Measurements from ENCODE around the gene ZNF768.

ZNF768 gene

DNA sequence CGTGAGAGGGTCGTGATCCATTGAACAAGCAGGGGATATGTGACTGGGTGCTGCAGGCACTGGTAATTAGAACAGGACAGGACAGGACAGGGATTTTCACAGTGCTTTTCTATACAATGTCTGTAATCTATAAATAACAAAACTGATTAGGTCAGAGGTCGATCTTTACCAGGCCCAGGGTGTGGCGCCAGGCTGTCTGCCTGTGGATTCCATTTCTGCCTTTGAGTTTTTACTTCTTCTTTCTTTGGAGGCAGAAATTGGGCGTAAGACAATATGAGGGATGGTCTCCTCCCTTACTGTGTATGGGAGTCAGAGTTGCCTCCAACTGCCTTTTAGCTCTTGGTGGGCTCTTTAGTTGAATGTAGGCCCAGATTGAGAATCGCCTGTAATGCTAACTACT lies 33.3 kb upstream of the ZNF768 start:
- peaks cover 34% of the 10 kb centered on the region for H3K79me2 ChIP-seq (ENCODE audit: control insufficient read depth, low read length)
- no peaks in the 10 kb centered on the region for H3K27me3 ChIP-seq (ENCODE audit: control insufficient read depth, low read length)
- H3K4me1 ChIP-seq (ENCODE audit: control insufficient read depth, low read length) = peaks cover 27% of the 10 kb centered on the region
- H3K27ac ChIP-seq (ENCODE audit: low read depth, low read length) = no peak overlapping the region
- no peak overlapping the region for H3K4me2 ChIP-seq (ENCODE audit: low read length)
- H3F3A ChIP-seq (ENCODE audit: control insufficient read depth, insufficient read depth) = 0 out of 2 replicates have a peak, but pooled peaks cover 6% of the 10 kb centered on the region
- TF ChIP-seq EZH2phosphoT487 (IDR thresholded peaks at IDR 0.05; ENCODE audit: borderline replicate concordance, low read length) = no peak
- TF ChIP-seq, protein P1, sequence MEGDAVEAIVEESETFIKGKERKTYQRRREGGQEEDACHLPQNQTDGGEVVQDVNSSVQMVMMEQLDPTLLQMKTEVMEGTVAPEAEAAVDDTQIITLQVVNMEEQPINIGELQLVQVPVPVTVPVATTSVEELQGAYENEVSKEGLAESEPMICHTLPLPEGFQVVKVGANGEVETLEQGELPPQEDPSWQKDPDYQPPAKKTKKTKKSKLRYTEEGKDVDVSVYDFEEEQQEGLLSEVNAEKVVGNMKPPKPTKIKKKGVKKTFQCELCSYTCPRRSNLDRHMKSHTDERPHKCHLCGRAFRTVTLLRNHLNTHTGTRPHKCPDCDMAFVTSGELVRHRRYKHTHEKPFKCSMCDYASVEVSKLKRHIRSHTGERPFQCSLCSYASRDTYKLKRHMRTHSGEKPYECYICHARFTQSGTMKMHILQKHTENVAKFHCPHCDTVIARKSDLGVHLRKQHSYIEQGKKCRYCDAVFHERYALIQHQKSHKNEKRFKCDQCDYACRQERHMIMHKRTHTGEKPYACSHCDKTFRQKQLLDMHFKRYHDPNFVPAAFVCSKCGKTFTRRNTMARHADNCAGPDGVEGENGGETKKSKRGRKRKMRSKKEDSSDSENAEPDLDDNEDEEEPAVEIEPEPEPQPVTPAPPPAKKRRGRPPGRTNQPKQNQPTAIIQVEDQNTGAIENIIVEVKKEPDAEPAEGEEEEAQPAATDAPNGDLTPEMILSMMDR (IDR thresholded peaks at IDR 0.05; ENCODE audit: low read depth, low read length, poor library complexity, severe bottlenecking) = no peak
- H3K9me3 ChIP-seq (ENCODE audit: control insufficient read depth, insufficient read depth, low read length) = no peaks in the 10 kb centered on the region
- no peak overlapping the region for H3K4me3 ChIP-seq (ENCODE audit: low read length)
- H3K36me3 ChIP-seq (ENCODE audit: control insufficient read depth, low read length) = peaks cover 19% of the 10 kb centered on the region
- H4K20me1 ChIP-seq (ENCODE audit: control insufficient read depth, insufficient read depth, low read depth, low read length) = no peaks in the 10 kb centered on the region
- no peaks in the 10 kb centered on the region for H3K9me2 ChIP-seq (replicated peaks; ENCODE audit: control insufficient read depth, low read length)

DNA sequence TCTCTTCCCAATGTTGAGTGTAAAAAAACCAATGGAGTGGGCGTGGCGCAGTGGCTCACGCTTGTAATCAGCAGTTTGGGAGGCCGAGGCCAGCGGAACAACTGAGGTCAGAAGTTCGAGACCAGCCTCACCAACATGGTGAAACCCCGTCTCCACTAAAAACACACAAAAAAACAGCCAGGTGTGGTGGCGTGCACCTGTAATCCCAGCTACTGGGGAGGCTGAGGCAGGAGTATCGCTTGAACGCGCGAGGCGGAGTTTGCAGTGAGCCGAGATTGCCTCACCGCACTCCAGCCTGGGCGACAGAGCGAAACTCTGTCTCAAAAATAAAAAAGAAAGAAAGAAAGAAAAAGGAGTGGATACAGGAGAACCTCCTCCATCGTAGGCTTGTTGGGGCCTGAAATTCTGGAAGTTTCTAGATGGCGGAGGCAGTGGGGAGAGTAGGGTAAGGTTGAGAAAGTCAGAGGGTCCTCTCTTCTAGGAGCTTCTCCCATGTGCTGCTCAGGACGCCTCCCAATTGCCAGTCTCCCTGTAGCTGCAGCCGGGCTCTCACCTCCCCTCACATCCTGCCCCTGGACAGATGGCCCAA lies 32.5 kb upstream of the ZNF768 start:
- Histone ChIP-seq H3K27ac (ENCODE audit: low read depth, low read length) (peak overlapping the region; percentile 82), H3K9me2 (replicated peaks; ENCODE audit: control insufficient read depth, low read length) (no peaks in the 10 kb centered on the region), H3K79me2 (ENCODE audit: control insufficient read depth, low read length) (peaks cover 41% of the 10 kb centered on the region), H3K9me3 (ENCODE audit: control insufficient read depth, insufficient read depth, low read length) (no peaks in the 10 kb centered on the region), H3K36me3 (ENCODE audit: control insufficient read depth, low read length) (peaks cover 26% of the 10 kb centered on the region), H3F3A (ENCODE audit: control insufficient read depth, insufficient read depth) (0 out of 2 replicates have a peak, but pooled peaks cover 6% of the 10 kb centered on the region), H3K4me2 (ENCODE audit: low read length) (peak overlapping the region; percentile 84), H3K27me3 (ENCODE audit: control insufficient read depth, low read length) (no peaks in the 10 kb centered on the region), H3K4me1 (ENCODE audit: control insufficient read depth, low read length) (peaks cover 27% of the 10 kb centered on the region), H3K4me3 (ENCODE audit: low read length) (peak overlapping the region; percentile 97), H4K20me1 (ENCODE audit: control insufficient read depth, insufficient read depth, low read depth, low read length) (no peaks in the 10 kb centered on the region)
- TF ChIP-seq EZH2phosphoT487 (IDR thresholded peaks at IDR 0.05; ENCODE audit: borderline replicate concordance, low read length) = no peak
- TF ChIP-seq, protein P1 (IDR thresholded peaks at IDR 0.05; ENCODE audit: low read depth, low read length, poor library complexity, severe bottlenecking) = no peak

DNA sequence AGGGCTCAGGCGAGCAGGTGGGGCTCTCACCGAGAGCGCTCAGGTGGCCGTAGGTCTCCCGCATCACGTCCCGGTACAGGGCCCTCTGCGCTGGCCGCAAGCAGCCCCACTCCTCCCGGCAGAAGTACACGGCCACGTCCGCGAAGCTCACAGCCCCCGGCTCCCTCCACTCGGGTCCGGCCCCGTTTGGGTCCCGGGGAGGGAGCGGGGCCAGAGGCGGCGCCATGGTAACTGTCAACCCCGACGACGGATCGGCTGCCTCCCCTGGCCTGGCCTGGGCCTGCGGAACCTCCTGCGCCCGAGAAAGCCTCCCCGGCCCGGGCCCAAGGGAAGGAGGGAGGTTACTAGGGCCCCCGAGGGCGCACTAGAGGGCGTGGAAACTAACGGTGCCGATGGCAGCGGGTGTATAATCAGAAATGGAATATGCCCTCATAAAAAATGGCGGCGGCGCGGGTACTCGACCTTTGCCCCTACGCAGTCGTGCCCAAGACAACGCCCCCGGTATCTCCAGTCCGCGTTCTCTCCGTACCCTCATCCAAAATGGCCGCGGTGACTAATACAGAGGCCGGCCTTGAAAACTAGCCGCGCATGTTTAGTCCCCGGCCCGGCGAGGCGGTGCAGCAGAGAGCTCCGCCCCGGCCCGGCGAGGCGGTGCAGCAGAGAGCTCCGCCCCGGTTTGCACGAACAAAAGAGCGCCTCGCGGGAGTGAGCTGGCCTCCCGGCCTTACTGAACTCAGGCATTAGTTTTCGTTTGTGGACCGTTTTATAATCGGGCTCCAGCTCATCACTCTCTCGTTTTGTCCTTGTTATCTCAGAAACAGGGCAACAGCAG lies 31.8 kb upstream of the ZNF768 start, which contains the start of gene ZNF764:
Gene ZNF764, minus strand, starts transcription at position 418 of the 832 bp plus-strand sequence. Its CDS starts 192 bp downstream, at position 226.
- no peaks in the 10 kb centered on the region for H3K9me3 ChIP-seq (ENCODE audit: control insufficient read depth, insufficient read depth, low read length)
- no peak for TF ChIP-seq EZH2phosphoT487 (IDR thresholded peaks at IDR 0.05; ENCODE audit: borderline replicate concordance, low read length)
- TF ChIP-seq, protein P1 (IDR thresholded peaks at IDR 0.05; ENCODE audit: low read depth, low read length, poor library complexity, severe bottlenecking) = peak; percentile 43
- no peaks in the 10 kb centered on the region for H3K9me2 ChIP-seq (replicated peaks; ENCODE audit: control insufficient read depth, low read length)
- no peaks in the 10 kb centered on the region for H3K27me3 ChIP-seq (ENCODE audit: control insufficient read depth, low read length)
- H3K79me2 ChIP-seq (ENCODE audit: control insufficient read depth, low read length) = peaks cover 48% of the 10 kb centered on the region
- 0 out of 2 replicates have a peak, but pooled peaks cover 6% of the 10 kb centered on the region for H3F3A ChIP-seq (ENCODE audit: control insufficient read depth, insufficient read depth)
- no peaks in the 10 kb centered on the region for H4K20me1 ChIP-seq (ENCODE audit: control insufficient read depth, insufficient read depth, low read depth, low read length)
- H3K4me2 ChIP-seq (ENCODE audit: low read length) = peak within 1 kb of the TSS; percentile 84
- peaks cover 33% of the 10 kb centered on the region for H3K36me3 ChIP-seq (ENCODE audit: control insufficient read depth, low read length)
- peaks cover 27% of the 10 kb centered on the region for H3K4me1 ChIP-seq (ENCODE audit: control insufficient read depth, low read length)
- H3K4me3 ChIP-seq (ENCODE audit: low read length) = peak within 1 kb of the TSS; percentile 97
- peak within 1 kb of the TSS; percentile 82 for H3K27ac ChIP-seq (ENCODE audit: low read depth, low read length)
